GM12878 (cell line): ENCODE data around the gene MBD5. TPM values are rescaled to one million over a fixed set of nuclear protein-coding genes. Genes with fewer than 3 reads are reported as not detected.

Experiments
- ATAC-seq: fragments of 200-7000 bp; cut with Tn5 transposase; 3 replicates; pipeline ENCODE4 v1.9.1; 2020; ENCODE audit warnings: mild to moderate bottlenecking, moderate library complexity
- BruUV-seq: library from RNA; stranded (reverse); fragments of 400-500 nt; replicated peaks from 2 replicates; lab custom pipeline; 2021; lab: Mats Ljungman, UMichigan
- CTCF ChIA-PET: fragments of 300-600 bp; sonication (Branson Sonifier 250); formaldehyde crosslinking; extraction: SDS; loops from one replicate; lab custom pipeline; 2021; ENCODE audit warnings: inconsistent platforms; lab: Yijun Ruan, JAX
- POLR2A ChIA-PET: fragments of 350-600 bp; formaldehyde crosslinking; extraction: SDS; loops from one replicate; lab custom pipeline; 2021; ENCODE audit warnings: inconsistent platforms; lab: Charles Lee
- RAD21 ChIA-PET: fragments of 300-600 bp; sonication (Branson Sonifier 250); formaldehyde crosslinking; loops from one replicate; lab custom pipeline; 2023; ENCODE audit warnings: antibody characterized with exemption; ENCODE audit not compliant: unreplicated experiment; lab: Charles Lee
- SMC1A ChIA-PET: fragments of 300-600 bp; sonication (Branson Sonifier 250); formaldehyde crosslinking; loops from one replicate; lab custom pipeline; 2023; ENCODE audit not compliant: unreplicated experiment, uncharacterized antibody; lab: Charles Lee
- DNase-seq: peaks from one replicate; pipeline ENCODE4 v3.0.0-alpha.2; 2011; ENCODE audit warnings: low read depth, low spot score
- FAIRE-seq: peaks from 3 replicates; lab custom pipeline; 2011; peaks lifted over from hg19 to GRCh38; lab: Jason Lieb, UNC
- H2AFZ ChIP-seq: 2 replicates; pipeline ENCODE4 v1.6.0; 2011; ENCODE audit warnings: low read depth, low read length, control low read depth; ENCODE audit not compliant: control insufficient read depth
- H3K27ac ChIP-seq: 2 replicates; pipeline ENCODE4 v1.5.1; 2011; ENCODE audit warnings: control low read depth; ENCODE audit not compliant: control insufficient read depth, insufficient read depth
- H3K27me3 ChIP-seq, 2 experiments: replicated peaks in 1 of 2; 2 replicates each; pipeline versions ENCODE4 v1.6.0 to v1.6.1; 2011; ENCODE audit warnings: low read length in 1 of 2; ENCODE audit not compliant: control insufficient read depth in 2 of 2, insufficient read depth in 2 of 2
- H3K36me3 ChIP-seq, 2 experiments: 2 replicates each; pipeline ENCODE4 v1.5.1; 2011; ENCODE audit warnings: low read length in 1 of 2; ENCODE audit not compliant: control insufficient read depth in 2 of 2, insufficient read depth in 2 of 2
- H3K4me1 ChIP-seq: 2 replicates; pipeline ENCODE4 v1.6.1; 2011; ENCODE audit warnings: mild to moderate bottlenecking, low read length, moderate library complexity, mixed read lengths; ENCODE audit not compliant: control insufficient read depth, insufficient read depth
- H3K4me2 ChIP-seq: 2 replicates; pipeline ENCODE4 v1.6.0; 2011; ENCODE audit warnings: control low read depth; ENCODE audit not compliant: control insufficient read depth, insufficient read depth
- H3K4me3 ChIP-seq: fragments of 200-600 bp; sonication (generic); 2 replicates; pipeline ENCODE4 v1.5.1; 2016
- H3K79me2 ChIP-seq: 2 replicates; pipeline ENCODE4 v1.6.0; 2011; ENCODE audit warnings: low read length; ENCODE audit not compliant: control insufficient read depth, insufficient read depth
- H3K9ac ChIP-seq: 2 replicates; pipeline ENCODE4 v1.8.0; 2011; ENCODE audit warnings: low read length, control low read depth, mixed read lengths; ENCODE audit not compliant: control insufficient read depth, insufficient read depth
- H3K9me3 ChIP-seq: replicated peaks from 3 replicates; pipeline ENCODE4 v1.5.1; 2011; ENCODE audit warnings: mild to moderate bottlenecking, low read length; ENCODE audit not compliant: control insufficient read depth, insufficient read depth
- H4K20me1 ChIP-seq: 2 replicates; pipeline ENCODE4 v1.6.0; 2011; ENCODE audit not compliant: control insufficient read depth, insufficient read depth
- ASH2L ChIP-seq: fragments of 300-600, 200-600 bp; sonication (generic); IDR thresholded peaks from 2 replicates; pipeline ENCODE4 v1.6.1; 2017; ENCODE audit warnings: low read depth, mild to moderate bottlenecking, borderline replicate concordance
- BCL3 ChIP-seq: IDR thresholded peaks from 2 replicates; pipeline ENCODE4 v1.6.1; 2011; ENCODE audit warnings: borderline replicate concordance, low read depth, mild to moderate bottlenecking, moderate library complexity, low read length; ENCODE audit not compliant: insufficient read depth, poor library complexity, severe bottlenecking
- EGR1 ChIP-seq, 2 experiments: IDR thresholded peaks; 1 replicate in 1 of 2; 2 replicates in 1 of 2; pipeline ENCODE4 v1.6.1; 2011 to 2012; ENCODE audit warnings: low read depth in 2 of 2, low read length in 2 of 2, borderline replicate concordance in 1 of 2, mild to moderate bottlenecking in 1 of 2, moderate library complexity in 1 of 2
- FOXM1 ChIP-seq: IDR thresholded peaks from 2 replicates; pipeline ENCODE4 v1.6.1; 2012; ENCODE audit warnings: low read depth, mild to moderate bottlenecking, inconsistent platforms, low read length, moderate library complexity
- NFXL1 ChIP-seq: fragments of 450-650 bp; IDR thresholded peaks from 2 replicates; pipeline ENCODE4 v1.6.1; 2017; ENCODE audit warnings: antibody characterized with exemption, mild to moderate bottlenecking, borderline replicate concordance
- NFYA ChIP-seq: IDR thresholded peaks from 2 replicates; pipeline ENCODE4 v1.6.1; 2011; ENCODE audit warnings: low read depth, mild to moderate bottlenecking, low read length, improper control_type of control experiment, borderline replicate concordance
- TAF1 ChIP-seq: IDR thresholded peaks from 2 replicates; pipeline ENCODE4 v1.6.1; 2011; ENCODE audit warnings: mild to moderate bottlenecking, low read depth, low read length, borderline replicate concordance
- ZZZ3 ChIP-seq: IDR thresholded peaks from 2 replicates; pipeline ENCODE4 v1.6.1; 2011; ENCODE audit warnings: low read depth; ENCODE audit not compliant: control insufficient read depth, insufficient read length
- WGBS: methylation state at CpG from one replicate; pipeline ENCODE4 v1.1.6; 2016; ENCODE audit warnings: low lambda C conversion rate; ENCODE audit not compliant: insufficient replicate concordance, insufficient coverage; ENCODE audit errors: missing lambda C conversion rate; 5-methylcytosine and 5-hydroxymethylcytosine counted together
- in situ Hi-C: fragments of 300-500 bp; cut with MboI; formaldehyde crosslinking; loops from 9 replicates; pipeline ENCODE4 v1.14.3; 2018; ENCODE audit warnings: mixed read lengths
- intact Hi-C: fragments of 100-400 bp; cut with micrococcal nuclease; formaldehyde crosslinking; loops from one replicate; pipeline ENCODE4 v1.14.2; 2022; ENCODE audit not compliant: unreplicated experiment
- polyA plus RNA-seq, 11 experiments: library from polyadenylated mRNA; depleted of rRNA in 4 of 11; unstranded in 6 of 11; stranded (reverse) in 5 of 11; fragments of >200 nt; fragmentation: Nextera tagmentation in 4 of 11; fragmentation: Illumina TruSeq in 1 of 11; extraction: Ambion mirVana in 4 of 11; extraction: Trizol in 1 of 11; gene quantifications; 1 replicate in 1 of 11; 2 replicates in 10 of 11; pipeline versions ENCODE4 v1.2.1 to v1.2.3, GENCODE V29; 2011 to 2016; ENCODE audit warnings: inconsistent platforms in 2 of 11, missing spikeins in 2 of 11, low read depth in 1 of 11
- total RNA-seq, 4 experiments: library from RNA; depleted of rRNA in 3 of 4; stranded (reverse); fragments of >200 nt in 3 of 4; fragmentation: Illumina TruSeq in 1 of 4; extraction: Trizol in 1 of 4; gene quantifications; 2 replicates each; pipeline versions ENCODE4 v1.2.1 to v1.2.3, GENCODE V29; 2013 to 2021
- TF ChIP-seq, protein P1 (sequence below): fragments of 450-650 bp; formaldehyde crosslinking; IDR thresholded peaks from 2 replicates; pipeline ENCODE4 v1.4.0; 2020; ENCODE audit warnings: mild to moderate bottlenecking, moderate library complexity
- TF ChIP-seq, protein P2 (sequence below), 3 experiments: IDR thresholded peaks in 2 of 3; conservative IDR thresholded peaks in 1 of 3; 2 replicates each; pipeline ENCODE4 v1.5.1; 2011; ENCODE audit warnings: low read depth in 3 of 3, low read length in 3 of 3, mild to moderate bottlenecking in 3 of 3, control low read depth in 2 of 3, moderate library complexity in 2 of 3, inconsistent platforms in 1 of 3, mixed read lengths in 1 of 3; ENCODE audit not compliant: control insufficient read depth in 2 of 3, insufficient read depth in 1 of 3; ENCODE audit errors: extremely low read depth in 1 of 3
- TF ChIP-seq, protein P3 (sequence below): fragments of 450-650 bp; IDR thresholded peaks from 2 replicates; pipeline ENCODE4 v1.6.1; 2018; ENCODE audit warnings: mild to moderate bottlenecking, low read depth, moderate library complexity; ENCODE audit not compliant: partially characterized antibody

The MBD5 gene
- total and polyA plus RNA-seq, 10 of the 15 experiments (the other 5 are each of a cell fraction or from before 2014, with no cell fraction given) = 7.4 to 58.0 (median 21.2) TPM

- BruUV-seq = no TSS peak
- SMC1A ChIA-PET = interaction anchor here (1.5 to 1.7 kb wide), 2 partner anchors 8 to 18 kb away, joined by 4 to 13 read pairs; no protein-coding TSS in a partner anchor
- RAD21 ChIA-PET = interaction anchor here (1.0 to 1.3 kb wide), 2 partner anchors 8 to 511 kb away, joined by 3 to 4 read pairs; no protein-coding TSS in a partner anchor
- H3K4me1 ChIP-seq = no peaks in the 10 kb centered on the region
- no peak overlapping the region for H2AFZ ChIP-seq
- DNase-seq (no peak), ATAC-seq (peak; percentile 27; the same call in 2 of the 3 replicates), FAIRE-seq (no peak)
- H3K79me2 ChIP-seq = no peaks in the 10 kb centered on the region
- intact Hi-C loops (loop anchor here (10.0 kb wide), 1 partner anchor 297 kb away; no protein-coding TSS in a partner anchor), in situ Hi-C loops (no loop called here)
- no peak overlapping the region for H3K9ac ChIP-seq
- no peak overlapping the region for H3K4me3 ChIP-seq
- H3K4me2 ChIP-seq = no peak overlapping the region
- WGBS = 67% methylated on average over 1 of the region's 1 CpG
- CTCF ChIA-PET = interaction anchor here (1.3 to 1.4 kb wide), 2 partner anchors 8 to 41 kb away, joined by 3 to 10 read pairs; no protein-coding TSS in a partner anchor
- H4K20me1 ChIP-seq = no peaks in the 10 kb centered on the region
- POLR2A ChIA-PET = no interaction called here
- H3K27me3 ChIP-seq = no peaks in the 10 kb centered on the region
- no peaks in the 10 kb centered on the region for H3K9me3 ChIP-seq
- TF ChIP-seq FOXM1 = no peak
- TF ChIP-seq, protein P1, sequence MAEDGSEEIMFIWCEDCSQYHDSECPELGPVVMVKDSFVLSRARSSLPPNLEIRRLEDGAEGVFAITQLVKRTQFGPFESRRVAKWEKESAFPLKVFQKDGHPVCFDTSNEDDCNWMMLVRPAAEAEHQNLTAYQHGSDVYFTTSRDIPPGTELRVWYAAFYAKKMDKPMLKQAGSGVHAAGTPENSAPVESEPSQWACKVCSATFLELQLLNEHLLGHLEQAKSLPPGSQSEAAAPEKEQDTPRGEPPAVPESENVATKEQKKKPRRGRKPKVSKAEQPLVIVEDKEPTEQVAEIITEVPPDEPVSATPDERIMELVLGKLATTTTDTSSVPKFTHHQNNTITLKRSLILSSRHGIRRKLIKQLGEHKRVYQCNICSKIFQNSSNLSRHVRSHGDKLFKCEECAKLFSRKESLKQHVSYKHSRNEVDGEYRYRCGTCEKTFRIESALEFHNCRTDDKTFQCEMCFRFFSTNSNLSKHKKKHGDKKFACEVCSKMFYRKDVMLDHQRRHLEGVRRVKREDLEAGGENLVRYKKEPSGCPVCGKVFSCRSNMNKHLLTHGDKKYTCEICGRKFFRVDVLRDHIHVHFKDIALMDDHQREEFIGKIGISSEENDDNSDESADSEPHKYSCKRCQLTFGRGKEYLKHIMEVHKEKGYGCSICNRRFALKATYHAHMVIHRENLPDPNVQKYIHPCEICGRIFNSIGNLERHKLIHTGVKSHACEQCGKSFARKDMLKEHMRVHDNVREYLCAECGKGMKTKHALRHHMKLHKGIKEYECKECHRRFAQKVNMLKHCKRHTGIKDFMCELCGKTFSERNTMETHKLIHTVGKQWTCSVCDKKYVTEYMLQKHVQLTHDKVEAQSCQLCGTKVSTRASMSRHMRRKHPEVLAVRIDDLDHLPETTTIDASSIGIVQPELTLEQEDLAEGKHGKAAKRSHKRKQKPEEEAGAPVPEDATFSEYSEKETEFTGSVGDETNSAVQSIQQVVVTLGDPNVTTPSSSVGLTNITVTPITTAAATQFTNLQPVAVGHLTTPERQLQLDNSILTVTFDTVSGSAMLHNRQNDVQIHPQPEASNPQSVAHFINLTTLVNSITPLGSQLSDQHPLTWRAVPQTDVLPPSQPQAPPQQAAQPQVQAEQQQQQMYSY (CRISPR knock-in tag) = no peak
- TF ChIP-seq, protein P2, sequence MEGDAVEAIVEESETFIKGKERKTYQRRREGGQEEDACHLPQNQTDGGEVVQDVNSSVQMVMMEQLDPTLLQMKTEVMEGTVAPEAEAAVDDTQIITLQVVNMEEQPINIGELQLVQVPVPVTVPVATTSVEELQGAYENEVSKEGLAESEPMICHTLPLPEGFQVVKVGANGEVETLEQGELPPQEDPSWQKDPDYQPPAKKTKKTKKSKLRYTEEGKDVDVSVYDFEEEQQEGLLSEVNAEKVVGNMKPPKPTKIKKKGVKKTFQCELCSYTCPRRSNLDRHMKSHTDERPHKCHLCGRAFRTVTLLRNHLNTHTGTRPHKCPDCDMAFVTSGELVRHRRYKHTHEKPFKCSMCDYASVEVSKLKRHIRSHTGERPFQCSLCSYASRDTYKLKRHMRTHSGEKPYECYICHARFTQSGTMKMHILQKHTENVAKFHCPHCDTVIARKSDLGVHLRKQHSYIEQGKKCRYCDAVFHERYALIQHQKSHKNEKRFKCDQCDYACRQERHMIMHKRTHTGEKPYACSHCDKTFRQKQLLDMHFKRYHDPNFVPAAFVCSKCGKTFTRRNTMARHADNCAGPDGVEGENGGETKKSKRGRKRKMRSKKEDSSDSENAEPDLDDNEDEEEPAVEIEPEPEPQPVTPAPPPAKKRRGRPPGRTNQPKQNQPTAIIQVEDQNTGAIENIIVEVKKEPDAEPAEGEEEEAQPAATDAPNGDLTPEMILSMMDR (IDR thresholded peaks at IDR 0.05 in 2 of 3, conservative IDR thresholded peaks at IDR 0.05 in 1 of 3; ENCODE audit: control insufficient read depth in 2 of 3, extremely low read depth in 1 of 3, insufficient read depth in 1 of 3, low read depth in 3 of 3, low read length in 3 of 3) = no peak
- TF ChIP-seq TAF1 = no peak
- TF ChIP-seq, protein P3, sequence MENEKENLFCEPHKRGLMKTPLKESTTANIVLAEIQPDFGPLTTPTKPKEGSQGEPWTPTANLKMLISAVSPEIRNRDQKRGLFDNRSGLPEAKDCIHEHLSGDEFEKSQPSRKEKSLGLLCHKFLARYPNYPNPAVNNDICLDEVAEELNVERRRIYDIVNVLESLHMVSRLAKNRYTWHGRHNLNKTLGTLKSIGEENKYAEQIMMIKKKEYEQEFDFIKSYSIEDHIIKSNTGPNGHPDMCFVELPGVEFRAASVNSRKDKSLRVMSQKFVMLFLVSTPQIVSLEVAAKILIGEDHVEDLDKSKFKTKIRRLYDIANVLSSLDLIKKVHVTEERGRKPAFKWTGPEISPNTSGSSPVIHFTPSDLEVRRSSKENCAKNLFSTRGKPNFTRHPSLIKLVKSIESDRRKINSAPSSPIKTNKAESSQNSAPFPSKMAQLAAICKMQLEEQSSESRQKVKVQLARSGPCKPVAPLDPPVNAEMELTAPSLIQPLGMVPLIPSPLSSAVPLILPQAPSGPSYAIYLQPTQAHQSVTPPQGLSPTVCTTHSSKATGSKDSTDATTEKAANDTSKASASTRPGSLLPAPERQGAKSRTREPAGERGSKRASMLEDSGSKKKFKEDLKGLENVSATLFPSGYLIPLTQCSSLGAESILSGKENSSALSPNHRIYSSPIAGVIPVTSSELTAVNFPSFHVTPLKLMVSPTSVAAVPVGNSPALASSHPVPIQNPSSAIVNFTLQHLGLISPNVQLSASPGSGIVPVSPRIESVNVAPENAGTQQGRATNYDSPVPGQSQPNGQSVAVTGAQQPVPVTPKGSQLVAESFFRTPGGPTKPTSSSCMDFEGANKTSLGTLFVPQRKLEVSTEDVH = no peak
- TF ChIP-seq BCL3 = no peak
- no peak for TF ChIP-seq ASH2L
- TF ChIP-seq NFXL1 = no peak
- TF ChIP-seq NFYA = no peak
- no peak for TF ChIP-seq ZZZ3
- no peak for TF ChIP-seq EGR1 (IDR thresholded peaks at IDR 0.05; ENCODE audit: borderline replicate concordance in 1 of 2, low read depth in 2 of 2, low read length in 2 of 2)
- TF ChIP-seq, all 136 proteins: peak for 0
- Histone ChIP-seq H3K27ac (no peak overlapping the region), H3K36me3 (no peaks in the 10 kb centered on the region)
These were observed 480.7 kb downstream of the MBD5 start for GRCh38 chr2:148501545-148501944.
